GM21529 (cell line): ENCODE data around the gene ERBB2.
A peak's percentile ranks its signal among the peaks of the same experiment; 100 is the strongest.
"Not testable (repeated sequence)": the region's sequence is repeated elsewhere in the genome, so short reads cannot be mapped to it uniquely, and the experiment has no call there.

Experiments
- ATAC-seq: cut with Tn5 transposase; IDR thresholded peaks from one replicate; pipeline ENCODE4 v1.9.1; 2021; ENCODE audit not compliant: unreplicated experiment

Gene ERBB2

GRCh38 chr17:39757931-39758873, 58.3 kb downstream of the ERBB2 start:
- ATAC-seq = no peak

DNA sequence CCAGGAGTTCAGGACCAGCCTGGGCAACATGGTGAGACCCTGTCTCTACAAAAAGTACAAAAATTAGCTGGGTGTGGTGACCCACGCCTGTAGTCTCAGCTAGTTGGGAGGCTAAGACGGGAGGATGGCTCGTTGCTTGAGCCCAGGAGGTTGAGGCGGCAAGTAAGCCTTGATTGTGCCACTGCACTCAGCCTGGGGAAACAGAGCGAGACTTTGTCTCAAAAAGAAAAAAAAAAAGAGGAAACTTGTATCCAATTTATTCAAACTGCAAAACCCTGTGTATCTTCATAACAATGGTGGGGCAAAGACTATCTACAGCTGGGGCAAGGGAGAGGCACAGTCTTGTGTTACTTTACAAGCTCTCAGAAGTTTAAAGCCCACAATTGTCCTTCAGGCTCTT, 59.3 kb downstream of the ERBB2 start:
- no peak for ATAC-seq

DNA sequence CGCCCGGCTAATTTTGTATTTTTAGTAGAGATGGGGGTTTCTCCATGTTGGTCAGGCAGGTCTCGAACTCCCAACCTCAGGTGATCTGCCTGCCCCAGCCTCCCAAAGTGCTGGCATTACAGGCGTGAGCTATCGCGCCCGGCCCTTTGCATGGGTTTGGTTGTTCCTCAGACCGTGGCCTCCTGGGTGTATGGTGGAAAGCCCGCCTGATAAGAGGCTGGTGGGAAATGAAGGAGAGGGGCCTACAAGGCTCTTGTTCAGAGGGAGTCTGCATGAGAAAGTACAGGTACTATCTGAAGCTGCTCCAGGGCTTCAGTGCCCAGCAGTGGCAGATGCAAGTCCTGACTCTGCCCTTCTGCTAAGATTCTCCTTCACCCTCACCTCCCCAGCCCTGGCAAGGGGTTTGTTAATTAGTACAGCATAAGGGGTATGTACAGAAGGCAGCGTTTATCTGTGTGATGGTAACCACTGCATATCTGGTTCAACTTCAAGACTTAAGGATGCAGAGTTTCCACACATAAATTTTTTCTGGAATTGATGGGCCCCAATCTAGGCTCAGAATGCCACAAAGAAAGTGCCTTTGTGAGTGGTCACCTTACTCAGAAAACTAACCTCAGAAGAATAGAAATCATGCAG, 62.1 kb downstream of the ERBB2 start:
- no peak for ATAC-seq

GRCh38 chr17:39763051-39763820, 63.4 kb downstream of the ERBB2 start:
- ATAC-seq = no peak

GRCh38 chr17:39764171-39764570, 64.3 kb downstream of the ERBB2 start:
- ATAC-seq = not testable (repeated sequence)

DNA sequence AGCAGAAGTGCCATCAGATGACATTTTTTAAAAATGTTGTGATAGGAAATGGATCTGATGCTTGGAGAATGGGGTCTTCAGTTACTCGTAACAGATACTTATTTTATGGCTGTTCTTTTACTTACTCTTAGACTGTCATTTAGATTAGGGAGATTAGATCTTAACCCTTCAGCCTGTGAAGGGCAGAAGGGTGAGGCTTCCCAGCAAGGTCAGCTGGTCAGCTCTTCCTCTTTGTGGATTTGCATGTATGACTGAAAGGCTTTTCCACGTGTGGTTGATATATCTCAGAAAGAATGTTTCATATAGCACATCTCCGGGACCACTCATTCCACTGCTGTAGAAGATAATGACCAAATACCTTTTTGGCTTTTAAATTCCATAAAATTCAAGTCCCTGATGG, 65.3 kb downstream of the ERBB2 start:
- no peak for ATAC-seq

DNA sequence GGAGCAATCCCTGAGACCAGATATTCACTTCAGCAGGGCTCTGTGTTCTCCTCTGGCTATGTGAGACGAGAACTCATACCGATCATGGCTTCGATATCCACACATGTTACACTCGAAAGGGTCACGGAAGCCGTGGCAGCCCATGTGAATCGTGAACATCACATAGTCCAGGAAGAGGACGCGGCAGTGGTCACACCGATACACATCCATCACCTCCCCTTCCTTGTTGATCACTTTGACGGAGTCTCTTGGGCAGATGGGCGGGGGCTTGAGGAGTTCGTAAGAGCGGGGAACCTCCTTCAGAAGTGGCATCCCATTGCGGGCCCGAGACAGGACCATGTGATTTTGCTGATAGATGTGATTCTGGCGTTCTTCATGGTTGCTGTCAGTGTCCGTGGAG, 65.9 kb downstream of the ERBB2 start:
- no peak for ATAC-seq

DNA sequence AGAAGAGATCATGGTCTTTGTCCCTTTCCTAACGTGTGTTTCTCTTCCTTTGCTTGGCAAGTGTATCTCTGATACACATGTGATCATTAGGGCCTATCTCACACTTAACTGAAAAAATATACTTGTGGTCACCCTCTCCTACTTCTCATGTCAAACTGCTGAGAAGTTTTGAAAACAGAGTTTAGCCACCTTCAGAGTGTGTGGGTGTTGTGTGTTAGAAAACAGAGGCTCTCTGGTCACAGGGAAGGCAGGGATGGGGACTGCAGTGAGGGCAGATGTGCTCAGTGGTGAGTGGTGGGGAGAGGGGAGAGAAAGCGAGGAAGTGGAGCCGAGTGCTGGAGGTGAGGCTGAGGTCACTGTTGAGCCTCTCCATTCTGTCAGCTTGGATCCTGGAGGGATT, 67.3 kb downstream of the ERBB2 start:
- ATAC-seq = no peak

GRCh38 chr17:39769974-39770587, 70.2 kb downstream of the ERBB2 start:
- ATAC-seq = peak; percentile 57

DNA sequence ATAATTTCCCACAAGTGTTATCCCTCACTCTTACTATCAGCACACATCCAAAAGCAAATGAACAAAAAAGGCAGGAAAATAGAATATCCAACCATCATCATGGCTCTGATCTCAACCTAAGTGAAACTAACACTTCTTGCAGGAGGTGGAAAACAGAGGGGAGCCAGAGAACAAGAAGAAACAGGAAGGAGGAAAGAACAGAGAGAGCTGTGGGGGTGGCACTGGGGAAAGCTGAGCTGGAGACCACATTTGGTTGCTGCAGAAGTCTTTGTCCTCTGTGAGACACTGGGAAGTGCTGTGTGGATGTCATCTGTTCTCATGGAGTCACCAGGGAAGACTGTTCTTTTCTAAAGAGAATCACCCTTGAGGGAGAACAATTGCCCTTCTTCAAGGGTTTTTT, 72.6 kb downstream of the ERBB2 start:
- no peak for ATAC-seq

DNA sequence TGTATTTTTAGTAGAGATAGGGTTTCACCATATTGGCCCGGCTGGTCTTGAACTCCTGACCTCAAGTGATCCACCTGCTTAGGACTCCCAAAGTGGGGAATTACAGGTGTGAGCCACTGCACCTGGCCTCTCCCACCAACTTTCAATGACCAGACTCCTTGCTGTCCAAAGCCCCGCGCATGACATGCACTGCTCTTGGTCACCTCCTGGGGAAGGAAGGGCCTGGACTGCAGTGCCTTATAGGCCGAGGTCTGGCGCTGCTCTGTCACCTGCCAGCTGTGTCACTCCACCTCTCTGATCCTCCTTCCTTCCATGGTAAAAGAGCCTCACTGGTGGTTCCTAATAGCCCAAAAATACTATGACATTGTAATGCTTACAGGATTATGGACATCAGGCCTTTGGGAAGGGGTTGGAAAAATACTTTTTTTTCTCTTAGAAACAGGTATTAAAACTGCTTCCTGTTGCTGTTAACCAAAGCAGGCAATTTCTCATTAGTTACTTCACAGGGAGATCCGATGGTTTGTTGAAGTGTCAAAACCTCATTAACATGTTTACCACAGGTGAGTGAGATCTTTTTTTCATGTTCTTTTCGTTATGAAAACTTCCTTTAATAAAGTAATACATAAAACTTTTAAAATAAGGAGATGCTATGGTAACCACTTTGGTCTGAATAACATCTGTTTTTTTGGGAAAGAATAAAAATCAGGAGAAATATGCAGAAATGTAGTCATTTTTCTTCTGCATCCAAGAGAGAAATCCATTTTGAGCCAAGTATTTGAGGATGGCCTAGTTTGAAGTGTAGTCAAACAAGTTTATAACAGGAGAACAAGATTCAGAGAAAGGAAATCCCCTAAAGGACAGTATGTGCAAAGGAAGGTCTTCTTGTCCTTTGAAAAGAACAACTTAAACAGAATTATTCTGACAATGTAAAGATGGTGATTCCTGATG, 73.4 kb downstream of the ERBB2 start:
- ATAC-seq = no peak

DNA sequence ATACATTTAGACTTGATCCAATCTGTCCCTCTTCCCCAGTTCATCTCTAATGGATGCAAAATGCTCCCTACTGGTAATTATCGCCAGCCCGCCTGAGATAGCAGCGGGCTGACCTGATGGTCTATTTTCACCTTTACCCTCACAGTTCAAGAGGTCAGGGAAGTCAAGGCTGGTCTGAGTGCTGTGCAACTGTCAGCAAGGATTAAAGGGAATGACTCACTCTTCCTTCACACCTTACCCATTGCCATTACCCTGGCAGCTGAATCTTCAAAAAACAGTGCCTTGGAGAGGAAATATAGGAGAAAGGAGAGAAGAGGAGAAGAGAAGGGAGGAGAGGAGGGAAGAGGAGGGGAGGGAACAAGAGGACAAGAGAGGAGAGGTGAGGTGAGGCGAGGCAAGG, 74.2 kb downstream of the ERBB2 start:
- ATAC-seq = no peak

GRCh38 chr17:39775031-39775430, 75.2 kb downstream of the ERBB2 start:
- ATAC-seq = no peak

GRCh38 chr17:39776252-39776651, 76.4 kb downstream of the ERBB2 start:
- ATAC-seq = no peak

DNA sequence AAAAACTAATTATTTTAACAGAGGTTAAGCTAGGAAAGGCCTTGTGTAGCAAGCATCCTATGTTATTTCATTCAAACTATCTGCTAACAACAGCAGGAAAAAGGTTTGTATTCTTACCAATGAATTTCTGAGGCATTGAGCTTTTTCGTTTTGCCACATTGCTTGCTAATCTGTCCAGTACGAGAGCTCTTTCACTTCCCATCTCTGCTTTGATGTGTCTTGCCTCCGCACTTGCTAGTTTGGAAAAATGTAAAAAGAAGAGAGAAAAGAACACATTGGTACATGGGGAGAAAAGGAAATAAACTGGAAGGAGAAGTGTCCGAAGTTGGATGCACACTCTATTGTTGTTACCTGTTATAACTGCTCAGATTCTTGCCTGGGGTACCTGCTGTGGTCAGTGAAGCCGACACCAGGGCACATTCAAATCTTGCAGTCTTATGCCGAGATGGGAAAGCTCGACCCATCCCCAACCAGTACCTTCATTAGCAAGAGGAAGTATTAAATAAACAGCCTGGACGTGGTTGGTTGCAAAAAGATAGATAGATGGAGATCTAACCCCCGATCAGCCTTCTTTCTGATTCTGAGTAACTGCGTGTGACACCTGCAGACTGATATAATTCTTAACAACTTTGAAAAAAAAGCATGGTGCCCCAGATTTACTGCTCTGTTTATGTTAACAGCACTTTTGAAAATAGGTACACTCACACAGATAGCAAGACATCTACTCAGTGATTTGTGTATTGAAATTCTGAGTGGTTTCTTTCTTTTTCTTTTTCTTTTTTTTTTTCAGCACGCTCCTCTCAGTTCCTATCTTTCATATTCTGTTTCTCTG, 77.9 kb downstream of the ERBB2 start:
- ATAC-seq = peak; percentile 49
